K562 treated with DMSO at 1 percent for 48 hours (cell line): Measurements from ENCODE around the gene HSD17B11. TPM values are rescaled to one million over a fixed set of nuclear protein-coding genes. Genes with fewer than 3 reads are reported as not detected.

ENCODE experiments used
- total RNA-seq: library from RNA; unstranded; fragments of 300-600 nt; gene quantifications from 2 replicates; pipeline ENCODE4 v1.2.3, GENCODE V29; 2022; ENCODE audit warnings: low replicate concordance; ENCODE audit errors: extremely low read depth

The HSD17B11 gene, protein sequence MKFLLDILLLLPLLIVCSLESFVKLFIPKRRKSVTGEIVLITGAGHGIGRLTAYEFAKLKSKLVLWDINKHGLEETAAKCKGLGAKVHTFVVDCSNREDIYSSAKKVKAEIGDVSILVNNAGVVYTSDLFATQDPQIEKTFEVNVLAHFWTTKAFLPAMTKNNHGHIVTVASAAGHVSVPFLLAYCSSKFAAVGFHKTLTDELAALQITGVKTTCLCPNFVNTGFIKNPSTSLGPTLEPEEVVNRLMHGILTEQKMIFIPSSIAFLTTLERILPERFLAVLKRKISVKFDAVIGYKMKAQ
- not detected in 2 replicates for total RNA-seq

DNA sequence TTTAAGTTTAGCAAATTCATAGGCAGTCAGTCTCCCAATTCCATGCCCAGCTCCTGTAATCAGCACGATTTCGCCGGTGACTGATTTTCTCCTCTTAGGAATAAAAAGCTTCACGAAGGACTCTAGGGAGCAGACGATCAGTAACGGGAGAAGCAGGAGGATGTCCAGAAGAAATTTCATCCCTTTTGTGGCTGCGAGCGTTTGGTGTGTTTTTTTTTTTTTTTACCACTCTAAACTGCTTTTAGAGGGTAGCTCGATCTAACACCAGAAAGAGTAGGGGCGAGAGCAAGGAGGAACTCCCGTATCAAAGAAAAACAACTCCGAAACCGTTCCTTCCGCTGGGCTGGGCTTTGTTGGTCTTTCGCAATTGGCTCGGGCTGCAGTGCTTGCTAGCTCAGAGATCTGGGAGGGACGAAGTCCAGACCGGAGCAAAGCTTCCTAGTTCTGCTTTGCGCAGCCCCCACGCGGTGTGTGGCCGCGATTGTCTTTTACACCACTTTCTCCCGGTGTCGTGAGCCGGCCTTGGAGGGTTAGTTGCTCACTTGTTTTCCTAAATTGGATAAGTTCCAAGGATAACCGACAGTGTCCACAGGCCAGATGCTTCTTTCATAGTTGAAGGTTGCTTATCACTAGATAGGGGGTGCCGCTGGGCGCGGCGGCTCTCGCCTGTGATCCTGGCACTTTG lies at the start of gene HSD17B11:
Gene HSD17B11 (minus strand): TSS at position 298 of the 685 bp plus-strand sequence. CDS start 118 bp downstream, at position 180.

DNA sequence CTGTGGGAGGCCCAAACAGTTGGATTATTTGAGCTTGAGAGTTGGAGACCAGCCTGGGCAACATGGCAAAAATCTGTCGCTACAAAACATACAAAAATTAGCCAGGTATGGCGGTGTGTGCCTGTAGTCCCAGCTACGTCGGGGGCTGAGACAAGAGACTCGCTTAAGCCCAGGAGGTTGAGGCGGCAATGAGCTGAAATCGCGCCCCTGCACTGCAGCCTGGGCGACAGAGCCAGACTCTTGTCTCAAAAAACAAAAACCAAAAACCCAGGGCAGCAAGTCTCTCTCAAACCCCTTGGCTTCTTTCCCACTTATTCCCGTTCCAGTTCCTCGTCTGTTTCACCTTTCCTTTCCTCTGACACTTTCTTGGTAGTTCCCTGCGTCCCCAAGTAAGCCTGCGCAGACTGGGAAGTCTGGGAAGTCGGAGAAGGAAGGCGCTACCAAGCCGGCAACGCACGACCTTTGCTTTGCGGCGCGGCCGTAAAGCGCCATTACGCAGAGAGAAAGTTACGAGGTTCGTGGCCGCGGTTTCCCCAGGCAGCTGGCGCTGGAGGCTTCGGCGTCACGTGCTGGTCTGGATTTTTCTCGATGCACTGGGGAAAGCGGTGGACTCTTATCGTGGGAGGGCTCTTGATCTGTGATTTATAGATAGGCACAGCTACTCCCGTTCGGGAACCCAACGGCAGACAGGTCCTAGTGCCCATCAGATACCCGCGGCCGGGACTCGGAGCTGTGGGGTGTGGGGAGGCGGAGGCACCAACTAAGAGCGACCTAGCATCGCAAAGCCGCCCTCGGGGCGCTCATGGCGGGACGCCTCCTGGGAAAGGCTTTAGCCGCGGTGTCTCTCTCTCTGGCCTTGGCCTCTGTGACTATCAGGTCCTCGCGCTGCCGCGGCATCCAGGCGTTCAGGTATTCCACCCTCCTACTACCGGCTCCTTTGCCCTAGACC lies 31.4 kb upstream of the HSD17B11 start, which contains the start of gene NUDT9:
Gene NUDT9 (plus strand): TSS at position 470 of the 949 bp plus-strand sequence. CDS start 333 bp downstream, at position 803.

DNA sequence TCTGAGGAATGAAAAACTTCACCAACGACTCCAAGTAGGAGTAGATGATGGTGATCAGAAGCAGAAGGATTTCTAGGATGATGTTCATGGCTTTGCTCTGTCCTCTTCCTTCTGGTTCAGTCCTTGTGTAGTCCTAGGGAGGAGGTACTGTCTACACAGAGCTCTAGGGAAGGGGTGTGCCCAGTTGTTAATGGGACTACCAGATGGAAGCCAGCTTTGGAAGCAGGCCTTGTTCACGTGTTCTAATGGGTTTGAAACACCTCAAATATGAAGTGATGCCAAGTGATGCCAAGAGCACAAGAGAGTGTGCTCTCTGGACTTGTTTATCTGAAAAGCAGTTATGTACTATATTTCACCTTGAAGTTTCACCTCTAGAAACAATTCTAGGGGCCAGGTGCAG lies 68.2 kb downstream of the HSD17B11 start, which contains the start of gene HSD17B13:
Gene HSD17B13 (minus strand): TSS at position 129 of the 400 bp plus-strand sequence. CDS start 41 bp downstream, at position 88.

Other genes starting within 250 kb of the HSD17B11 start
- not detected in 2 replicates for gene KLHL8, start 170.6 kb downstream of the HSD17B11 start, total RNA-seq
- gene HSD17B13, start 68.3 kb downstream of the HSD17B11 start, total RNA-seq, result not detected in 2 replicates
- gene NUDT9, start 31.4 kb upstream of the HSD17B11 start, total RNA-seq, result not detected in 2 replicates
- not detected in 2 replicates for gene SPARCL1, start 138.2 kb upstream of the HSD17B11 start, total RNA-seq
- not detected in 2 replicates for gene DSPP, start 217.3 kb upstream of the HSD17B11 start, total RNA-seq